Measurements from ENCODE around the gene PPARG. TPM values are rescaled to one million over a fixed set of nuclear protein-coding genes. Genes with fewer than 3 reads are reported as not detected.

Gene PPARG
- total and polyA plus RNA-seq, 9 donors = 12.8 to 53.6 (median 32.4) TPM

DNA sequence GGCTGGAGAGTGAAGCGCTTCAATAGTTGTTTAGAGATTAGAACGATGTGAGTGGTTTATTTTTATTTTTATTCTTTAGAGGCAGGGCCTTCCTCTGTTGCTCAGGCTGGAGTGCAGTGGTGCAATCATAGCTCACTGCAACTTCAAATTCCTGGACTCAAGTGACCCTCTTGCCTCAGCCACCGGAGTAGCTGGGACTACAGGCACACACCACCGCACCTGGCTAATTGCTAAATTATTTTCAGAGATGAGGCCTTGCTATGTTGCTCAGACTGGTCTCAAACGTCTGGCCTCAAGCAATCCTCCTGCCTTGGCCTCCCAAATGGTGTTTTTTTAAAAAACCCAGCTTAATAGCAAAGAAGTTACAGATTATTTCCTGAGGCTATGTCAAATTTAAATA lies 29.0 kb downstream of the PPARG start:
- Histone ChIP-seq H3K27me3 (no peaks in the 10 kb centered on the region), H3K4me1 (ENCODE audit: insufficient read depth) (peaks cover 1% of the 10 kb centered on the region), H3K27ac (no peak overlapping the region), H3K9me3 (no peaks in the 10 kb centered on the region), H3K4me3 (no peak overlapping the region), H3K36me3 (no peaks in the 10 kb centered on the region)
- intact Hi-C loops (cut with DNase I) = no loop called here
- WGBS, 3 donors = 73 to 81% (median 74%) methylated on average over 5 of the region's 5 CpGs
- no peak for TF ChIP-seq CTCF (IDR thresholded peaks at IDR 0.05)
- no peak for TF ChIP-seq POLR2A (IDR thresholded peaks at IDR 0.05)
- no peak for TF ChIP-seq EP300 (IDR thresholded peaks at IDR 0.05)
- no peak for DNase-seq

DNA sequence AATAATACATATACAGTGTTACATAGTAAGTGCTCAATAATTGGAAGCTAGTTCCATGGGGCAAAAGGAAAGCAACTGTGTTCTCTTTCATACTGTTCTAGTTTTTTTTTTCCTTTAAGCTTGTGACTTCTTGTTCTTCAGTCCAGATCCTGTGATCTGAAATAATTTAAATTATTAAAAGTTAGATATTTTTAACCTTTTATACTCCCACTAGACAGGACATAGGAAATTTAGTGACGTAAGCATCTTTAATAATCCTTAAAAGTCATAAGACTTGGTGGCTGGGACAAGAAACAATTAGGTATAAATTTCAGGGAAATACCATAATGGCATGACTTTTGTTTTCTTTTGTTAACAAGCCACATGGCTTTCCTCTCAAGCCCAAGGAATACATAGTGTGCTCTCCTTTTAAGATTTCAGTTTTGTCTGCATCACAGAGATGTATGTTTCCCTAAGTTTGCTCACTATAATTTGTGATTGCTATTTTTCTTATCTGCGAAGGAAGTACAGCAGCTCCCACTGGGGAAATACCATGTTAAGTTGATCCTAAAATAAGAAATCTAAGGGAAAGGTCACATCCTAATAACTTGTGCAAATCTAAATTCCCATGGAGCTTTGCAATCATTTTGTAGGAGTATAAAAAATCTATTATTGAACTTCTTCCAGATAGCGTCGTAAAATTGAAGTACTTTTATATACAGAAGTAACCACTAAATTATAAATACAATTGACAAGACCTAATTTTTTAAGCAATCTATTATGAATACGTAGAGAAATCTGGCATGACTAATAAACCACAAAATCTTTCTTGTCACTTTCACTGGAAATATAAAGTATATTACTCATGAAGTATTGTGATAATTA lies 30.1 kb downstream of the PPARG start:
- H3K36me3 ChIP-seq = no peaks in the 10 kb centered on the region
- no peaks in the 10 kb centered on the region for H3K9me3 ChIP-seq
- TF ChIP-seq POLR2A (IDR thresholded peaks at IDR 0.05) (no peak), CTCF (IDR thresholded peaks at IDR 0.05) (no peak), EP300 (IDR thresholded peaks at IDR 0.05) (no peak)
- peaks cover 1% of the 10 kb centered on the region for H3K4me1 ChIP-seq (ENCODE audit: insufficient read depth)
- no peak overlapping the region for H3K4me3 ChIP-seq
- H3K27me3 ChIP-seq = no peaks in the 10 kb centered on the region
- no peak for DNase-seq
- WGBS, 3 donors = 27 to 35% (median 34%) methylated on average over 5 of the region's 5 CpGs
- H3K27ac ChIP-seq = no peak overlapping the region
- intact Hi-C loops (cut with DNase I) = no loop called here

- H3K36me3 ChIP-seq = no peaks in the 10 kb centered on the region
- no peaks in the 10 kb centered on the region for H3K9me3 ChIP-seq
- no peaks in the 10 kb centered on the region for H3K27me3 ChIP-seq
- peaks cover 1% of the 10 kb centered on the region for H3K4me1 ChIP-seq (ENCODE audit: insufficient read depth)
- 84 to 94% (median 90%) methylated on average over 2 of the region's 2 CpGs for WGBS, 3 donors
- no peak for DNase-seq
- no peak overlapping the region for H3K27ac ChIP-seq
- intact Hi-C loops (cut with DNase I) = no loop called here
- TF ChIP-seq EP300 (IDR thresholded peaks at IDR 0.05) = no peak
- TF ChIP-seq CTCF (IDR thresholded peaks at IDR 0.05) = no peak
- no peak for TF ChIP-seq POLR2A (IDR thresholded peaks at IDR 0.05)
- H3K4me3 ChIP-seq = no peak overlapping the region
Measured at GRCh38 chr3:12321015-12321414, 32.1 kb downstream of the PPARG start.

GRCh38 chr3:12323237-12323636 lies 34.4 kb downstream of the PPARG start:
- TF ChIP-seq EP300 (IDR thresholded peaks at IDR 0.05) (no peak), CTCF (IDR thresholded peaks at IDR 0.05) (no peak), POLR2A (IDR thresholded peaks at IDR 0.05) (no peak)
- DNase-seq = no peak
- H3K36me3 ChIP-seq = no peaks in the 10 kb centered on the region
- WGBS, 3 donors = 78 to 90% (median 89%) methylated on average over 2 of the region's 2 CpGs
- H3K4me1 ChIP-seq (ENCODE audit: insufficient read depth) = no peaks in the 10 kb centered on the region
- no peak overlapping the region for H3K4me3 ChIP-seq
- H3K27me3 ChIP-seq = no peaks in the 10 kb centered on the region
- no peak overlapping the region for H3K27ac ChIP-seq
- H3K9me3 ChIP-seq = no peaks in the 10 kb centered on the region
- intact Hi-C loops (cut with DNase I) = no loop called here
